G401.6 (cell line): ENCODE results near the gene PRSS21.

Source experiments
- FAIRE-seq: peaks from 2 replicates; lab custom pipeline; 2012; peaks lifted over from hg19 to GRCh38; lab: Jason Lieb, UNC

PRSS21 gene

GRCh38 chr16:2779978-2780898 lies 36.8 kb upstream of the PRSS21 start:
- FAIRE-seq, result no peak

GRCh38 chr16:2782583-2783351 lies 34.3 kb upstream of the PRSS21 start:
- no peak for FAIRE-seq

GRCh38 chr16:2783581-2784357 lies 33.3 kb upstream of the PRSS21 start:
- FAIRE-seq, result no peak

GRCh38 chr16:2784358-2785100 lies 32.5 kb upstream of the PRSS21 start:
- FAIRE-seq, result no peak

GRCh38 chr16:2785101-2785991 lies 31.7 kb upstream of the PRSS21 start:
- no peak for FAIRE-seq

- FAIRE-seq, result no peak
Observed at GRCh38 chr16:2786061-2786825, 30.8 kb upstream of the PRSS21 start.

GRCh38 chr16:2786826-2787151 lies 30.2 kb upstream of the PRSS21 start:
- FAIRE-seq, result no peak

- no peak for FAIRE-seq
Observed at GRCh38 chr16:2787406-2787805, 29.6 kb upstream of the PRSS21 start, which contains the start of gene PRSS33. Gene PRSS33 (minus strand): TSS chr16:2787560. CDS start chr16:2786547, 1,013 bp downstream.

GRCh38 chr16:2787961-2788360 lies 29.1 kb upstream of the PRSS21 start:
- no peak for FAIRE-seq

GRCh38 chr16:2790631-2791030 lies 26.4 kb upstream of the PRSS21 start:
- FAIRE-seq, result no peak

GRCh38 chr16:2791174-2791573 lies 25.9 kb upstream of the PRSS21 start:
- FAIRE-seq, result no peak

GRCh38 chr16:2792940-2793339 lies 24.1 kb upstream of the PRSS21 start:
- FAIRE-seq, result no peak

GRCh38 chr16:2795395-2796143 lies 21.5 kb upstream of the PRSS21 start:
- FAIRE-seq, result no peak

- no peak for FAIRE-seq
Observed at GRCh38 chr16:2798723-2799204, 18.3 kb upstream of the PRSS21 start.

- no peak for FAIRE-seq
Observed at GRCh38 chr16:2799205-2799858, 17.7 kb upstream of the PRSS21 start.

GRCh38 chr16:2799859-2800226 lies 17.2 kb upstream of the PRSS21 start:
- FAIRE-seq, result no peak

GRCh38 chr16:2803545-2804195 lies 13.4 kb upstream of the PRSS21 start:
- FAIRE-seq, result no peak

- FAIRE-seq, result no peak
Observed at GRCh38 chr16:2804728-2805127, 12.3 kb upstream of the PRSS21 start.
